Right lobe of liver (tissue), 4 donors: ENCODE measurements around the gene USP37.

Experiments
- POLR2A ChIP-seq: fragments of 450-650 bp; IDR thresholded peaks from one replicate; pipeline ENCODE4 v1.6.1; 2017; ENCODE audit warnings: antibody characterized with exemption, mild to moderate bottlenecking
- TF ChIP-seq, protein P1 (sequence below), 4 donors: fragments of 200-600 bp in 3 of 4; fragments of 450-650 bp in 1 of 4; IDR thresholded peaks; one replicate each; pipeline versions ENCODE4 v1.5.1 to v1.8.0; 2016 to 2022; ENCODE audit warnings: antibody characterized with exemption in 4 of 4, mild to moderate bottlenecking in 2 of 4
- donor health status: DM: no; HTN: no; CAD: no.
- donor health status: DM: no; HTN: no; CAD: no.
- donor health status: DM: no; HTN: yes; CAD: no.

DNA sequence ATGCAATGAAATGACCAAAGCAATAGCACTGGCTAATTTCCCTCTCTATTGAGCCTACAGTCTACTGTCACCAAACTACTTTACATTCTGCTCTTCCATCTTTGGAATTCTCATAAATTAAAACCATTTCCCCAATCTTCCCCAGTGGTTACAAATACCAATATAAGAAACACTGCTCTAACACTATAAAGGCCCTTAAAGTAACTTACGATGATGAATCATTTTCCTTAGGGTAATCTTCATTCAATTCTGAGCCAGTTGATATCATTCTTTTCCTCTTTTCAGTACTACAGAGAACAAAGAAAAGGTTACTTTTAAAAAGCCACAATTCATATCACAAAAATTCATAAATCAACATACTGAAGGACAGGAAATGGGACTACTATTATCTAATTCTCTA lies 22.1 kb downstream of the USP37 start:
- TF ChIP-seq, protein P1, sequence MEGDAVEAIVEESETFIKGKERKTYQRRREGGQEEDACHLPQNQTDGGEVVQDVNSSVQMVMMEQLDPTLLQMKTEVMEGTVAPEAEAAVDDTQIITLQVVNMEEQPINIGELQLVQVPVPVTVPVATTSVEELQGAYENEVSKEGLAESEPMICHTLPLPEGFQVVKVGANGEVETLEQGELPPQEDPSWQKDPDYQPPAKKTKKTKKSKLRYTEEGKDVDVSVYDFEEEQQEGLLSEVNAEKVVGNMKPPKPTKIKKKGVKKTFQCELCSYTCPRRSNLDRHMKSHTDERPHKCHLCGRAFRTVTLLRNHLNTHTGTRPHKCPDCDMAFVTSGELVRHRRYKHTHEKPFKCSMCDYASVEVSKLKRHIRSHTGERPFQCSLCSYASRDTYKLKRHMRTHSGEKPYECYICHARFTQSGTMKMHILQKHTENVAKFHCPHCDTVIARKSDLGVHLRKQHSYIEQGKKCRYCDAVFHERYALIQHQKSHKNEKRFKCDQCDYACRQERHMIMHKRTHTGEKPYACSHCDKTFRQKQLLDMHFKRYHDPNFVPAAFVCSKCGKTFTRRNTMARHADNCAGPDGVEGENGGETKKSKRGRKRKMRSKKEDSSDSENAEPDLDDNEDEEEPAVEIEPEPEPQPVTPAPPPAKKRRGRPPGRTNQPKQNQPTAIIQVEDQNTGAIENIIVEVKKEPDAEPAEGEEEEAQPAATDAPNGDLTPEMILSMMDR (IDR thresholded peaks at IDR 0.05) = no peak
- TF ChIP-seq POLR2A = no peak
